HG02973 (cell line): ENCODE measurements around the gene FURIN.
"Not testable (repeated sequence)": the region's sequence is repeated elsewhere in the genome, so short reads cannot be mapped to it uniquely, and the experiment has no call there.

ENCODE experiments used
- ATAC-seq: cut with Tn5 transposase; IDR thresholded peaks from one replicate; pipeline ENCODE4 v1.9.1; 2021; ENCODE audit warnings: moderate library complexity; ENCODE audit not compliant: unreplicated experiment

Gene FURIN

GRCh38 chr15:90868261-90868689 lies at the start of gene FURIN:
Gene FURIN (plus strand): TSS chr15:90868588. CDS start chr15:90875741, 7,153 bp downstream.
- no peak for ATAC-seq

GRCh38 chr15:90819390-90819789 lies 49.0 kb upstream of the FURIN start:
- ATAC-seq: no peak

GRCh38 chr15:90819850-90820249 lies 48.5 kb upstream of the FURIN start:
- ATAC-seq: no peak

GRCh38 chr15:90820481-90820880 lies 47.9 kb upstream of the FURIN start:
- no peak for ATAC-seq

GRCh38 chr15:90822204-90822955 lies 46.0 kb upstream of the FURIN start:
- no peak for ATAC-seq

DNA sequence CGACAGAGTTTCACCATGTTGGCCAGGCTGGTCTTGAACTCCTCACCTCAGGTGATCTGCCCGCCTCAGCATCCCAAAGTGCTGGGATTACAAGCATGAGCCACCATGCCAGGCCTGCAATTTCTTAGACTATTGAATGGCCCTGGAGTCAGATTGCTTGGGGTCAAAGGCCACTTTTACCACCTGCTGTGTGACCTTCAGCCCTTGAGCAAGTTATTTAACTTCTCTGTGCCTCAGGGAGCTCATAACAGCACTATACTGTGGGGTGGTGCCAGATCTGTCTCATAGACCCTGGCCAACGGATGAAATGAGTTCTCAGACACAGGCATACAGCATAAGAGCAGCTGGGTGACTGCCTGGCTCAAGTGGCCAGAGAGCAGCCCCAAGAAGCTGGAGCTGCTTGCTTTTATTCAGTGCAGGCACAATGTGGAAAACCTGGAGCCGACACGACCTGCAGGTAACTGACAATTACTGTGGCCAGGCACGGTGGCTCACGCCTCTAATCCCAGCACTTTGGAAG lies 44.9 kb upstream of the FURIN start:
- no peak for ATAC-seq

DNA sequence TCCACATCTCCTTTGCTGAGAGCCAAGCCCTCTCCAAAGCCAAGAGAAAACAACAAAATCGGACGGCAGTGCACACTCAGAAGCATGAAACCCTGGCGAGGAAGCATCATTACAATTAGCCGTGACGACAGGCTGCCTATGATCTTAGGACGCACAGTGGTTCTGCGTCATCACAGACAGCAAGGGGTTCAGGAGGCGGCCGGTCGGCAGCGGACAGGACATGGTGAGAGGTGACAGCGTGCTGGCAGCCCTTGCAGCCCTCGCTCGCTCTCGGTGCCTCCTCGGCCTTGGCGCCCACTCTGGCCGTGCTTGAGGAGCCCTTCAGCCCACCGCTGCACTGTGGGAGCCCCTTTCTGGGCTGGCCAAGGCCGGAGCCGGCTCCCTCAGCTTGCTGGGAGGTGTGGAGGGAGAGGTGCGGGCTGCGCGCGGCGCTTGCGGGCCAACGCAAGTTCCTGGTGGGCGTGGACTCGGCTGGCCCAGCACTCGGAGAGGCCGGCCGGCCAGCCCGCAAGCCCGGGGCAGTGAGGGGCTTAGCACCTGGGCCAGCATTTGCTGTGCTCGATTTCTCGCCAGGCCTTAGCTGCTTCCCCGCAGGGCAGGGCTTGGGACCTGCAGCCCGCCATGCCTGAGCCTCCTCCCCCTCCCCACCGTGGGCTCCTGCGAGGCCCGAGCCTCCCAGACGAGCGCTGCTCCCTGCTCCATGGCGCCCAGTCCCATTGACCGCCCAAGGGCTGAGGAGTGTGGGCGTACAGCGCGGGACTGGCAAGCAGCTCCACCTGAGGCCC lies 43.1 kb upstream of the FURIN start:
- ATAC-seq: not testable (repeated sequence)

DNA sequence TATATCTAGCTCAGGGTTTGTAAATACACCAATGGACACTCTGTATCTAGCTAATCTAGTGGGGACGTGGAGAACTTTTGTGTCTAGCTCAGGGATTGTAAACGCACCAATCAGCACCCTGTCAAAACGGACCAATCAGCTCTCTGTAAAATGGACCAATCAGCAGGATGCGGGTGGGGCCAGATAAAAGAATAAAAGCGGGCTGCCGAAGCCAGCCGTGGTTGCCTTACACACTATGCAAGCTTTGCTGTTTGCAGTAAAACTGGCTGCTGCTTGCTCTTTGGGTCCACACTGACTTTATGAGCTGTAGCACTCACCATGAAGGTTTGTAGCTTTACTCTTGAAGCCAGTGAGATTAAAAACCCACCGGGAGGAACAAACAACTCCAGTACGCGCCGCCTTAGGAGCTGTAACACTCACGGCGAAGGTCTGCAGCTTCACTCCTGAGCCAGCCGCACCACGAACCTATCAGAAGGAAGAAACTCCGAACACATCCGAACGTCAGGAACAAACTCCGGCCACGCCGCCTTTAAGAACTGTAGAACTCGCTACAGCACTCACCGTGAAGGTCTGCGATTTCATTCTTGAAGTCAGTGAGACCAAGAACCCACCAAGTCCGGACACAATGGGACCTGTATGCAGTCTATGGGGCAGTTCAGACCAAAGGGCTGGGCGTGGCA lies 42.0 kb upstream of the FURIN start:
- not testable (repeated sequence) for ATAC-seq

GRCh38 chr15:90826886-90827435 lies 41.4 kb upstream of the FURIN start:
- ATAC-seq: no peak

DNA sequence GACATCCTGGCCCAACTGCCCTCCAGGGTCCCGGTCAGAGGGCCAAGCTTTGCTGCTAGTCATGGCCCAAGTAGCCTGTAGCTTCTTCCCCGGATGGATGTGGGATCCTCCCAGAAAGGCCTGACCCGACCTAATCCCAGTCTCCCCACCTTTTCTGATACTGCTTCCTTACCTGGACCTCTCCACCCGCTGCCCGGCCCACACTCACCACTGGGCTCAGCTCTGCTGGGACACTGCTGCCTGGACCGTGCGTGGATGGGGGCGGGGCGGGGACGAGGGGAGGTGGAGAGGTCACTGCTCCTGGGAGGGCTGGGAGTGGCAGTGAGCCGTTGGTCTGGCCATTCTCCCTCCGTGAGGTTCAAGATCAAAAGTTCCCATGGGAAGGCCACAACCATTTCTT lies 40.3 kb upstream of the FURIN start:
- ATAC-seq: no peak

DNA sequence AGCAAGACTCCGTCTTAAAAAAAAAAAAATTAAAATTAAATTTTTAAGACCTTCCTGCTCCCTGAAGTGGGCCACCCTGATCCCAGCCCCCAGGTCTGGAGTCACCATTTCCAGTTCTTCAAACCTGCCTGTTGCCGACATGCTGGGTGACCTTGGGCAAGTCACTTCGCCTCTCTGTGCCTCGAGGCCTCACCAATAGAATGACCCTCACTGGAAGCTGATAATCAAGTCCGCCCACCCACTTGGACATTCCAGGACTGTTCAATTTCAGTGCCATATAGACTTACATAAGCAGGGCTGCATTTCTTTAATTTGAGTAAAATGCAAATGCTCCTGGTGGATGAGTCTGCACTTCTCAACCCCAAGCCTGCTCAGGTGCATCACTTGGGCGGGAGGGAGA lies 39.3 kb upstream of the FURIN start:
- no peak for ATAC-seq

- no peak for ATAC-seq
These were observed 38.4 kb upstream of the FURIN start for GRCh38 chr15:90829942-90830440.

DNA sequence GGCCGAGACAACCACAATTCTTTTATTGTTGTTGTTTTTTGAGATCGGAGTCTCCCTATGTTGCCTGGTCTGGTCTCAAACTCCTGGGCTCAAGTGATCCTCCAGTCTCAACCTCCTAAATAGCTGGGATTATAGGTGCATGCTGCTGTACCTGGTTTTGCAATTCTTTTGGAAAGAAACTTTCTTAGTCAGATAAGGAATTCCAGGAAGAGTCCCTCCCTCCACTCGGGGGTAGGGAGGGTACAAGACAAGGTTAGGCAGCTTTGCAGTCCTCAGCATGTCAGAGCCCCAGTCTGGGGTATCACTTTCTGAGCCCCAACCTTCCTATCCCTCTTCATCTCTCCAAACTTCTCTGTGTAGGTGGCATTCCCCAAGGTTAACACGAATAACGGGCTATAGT lies 33.8 kb upstream of the FURIN start:
- ATAC-seq: no peak

DNA sequence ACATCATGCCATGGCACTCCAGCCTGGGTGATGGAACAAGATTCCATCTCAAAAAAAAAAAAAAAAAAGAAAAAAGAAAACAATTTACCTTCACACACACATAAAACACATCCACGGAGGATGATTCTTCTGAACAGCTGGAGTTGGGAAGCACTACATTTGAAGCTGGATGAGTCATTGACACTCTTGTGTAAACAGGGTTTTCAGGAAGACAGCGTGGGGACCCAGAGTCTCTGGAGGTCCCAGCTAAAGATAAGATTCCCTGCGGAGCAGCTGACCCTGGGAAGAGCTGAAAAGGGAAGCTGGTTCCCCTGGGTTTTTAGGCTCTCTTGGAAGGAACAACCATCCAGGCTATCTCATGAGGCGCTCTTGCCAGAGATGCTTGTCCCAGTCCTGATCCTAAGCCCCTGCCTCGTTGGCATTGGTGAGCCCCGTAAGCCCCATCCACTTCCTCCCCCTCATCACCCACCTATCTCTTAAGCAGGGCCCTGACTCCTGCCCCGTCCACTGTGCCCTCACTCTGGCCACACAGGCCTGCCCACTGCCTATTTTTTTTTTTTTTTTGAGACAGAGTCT lies 32.0 kb upstream of the FURIN start:
- ATAC-seq: no peak

DNA sequence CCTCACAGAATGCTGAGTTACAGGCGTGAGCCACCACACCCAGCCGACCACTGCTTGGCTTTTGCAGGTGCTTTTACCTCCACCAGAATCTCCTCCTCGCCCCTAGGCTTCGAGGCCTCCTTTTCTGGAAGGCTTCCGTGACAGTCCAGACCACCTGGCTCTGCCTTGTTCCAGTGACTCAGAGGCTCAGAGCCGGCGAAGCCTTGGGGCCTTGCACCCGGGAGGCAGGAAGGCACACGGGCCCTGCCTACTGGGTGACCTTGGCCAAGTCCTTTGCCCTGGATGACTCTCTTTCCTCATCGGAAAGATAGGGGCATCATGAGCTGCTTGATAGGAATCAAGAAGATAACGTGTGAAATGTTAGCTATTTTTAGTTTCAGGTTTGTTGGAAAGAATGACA lies 31.3 kb upstream of the FURIN start:
- ATAC-seq: no peak

- ATAC-seq: no peak
These were observed 30.2 kb upstream of the FURIN start for GRCh38 chr15:90838139-90838538.

GRCh38 chr15:90838544-90838943 lies 29.8 kb upstream of the FURIN start:
- ATAC-seq: no peak

DNA sequence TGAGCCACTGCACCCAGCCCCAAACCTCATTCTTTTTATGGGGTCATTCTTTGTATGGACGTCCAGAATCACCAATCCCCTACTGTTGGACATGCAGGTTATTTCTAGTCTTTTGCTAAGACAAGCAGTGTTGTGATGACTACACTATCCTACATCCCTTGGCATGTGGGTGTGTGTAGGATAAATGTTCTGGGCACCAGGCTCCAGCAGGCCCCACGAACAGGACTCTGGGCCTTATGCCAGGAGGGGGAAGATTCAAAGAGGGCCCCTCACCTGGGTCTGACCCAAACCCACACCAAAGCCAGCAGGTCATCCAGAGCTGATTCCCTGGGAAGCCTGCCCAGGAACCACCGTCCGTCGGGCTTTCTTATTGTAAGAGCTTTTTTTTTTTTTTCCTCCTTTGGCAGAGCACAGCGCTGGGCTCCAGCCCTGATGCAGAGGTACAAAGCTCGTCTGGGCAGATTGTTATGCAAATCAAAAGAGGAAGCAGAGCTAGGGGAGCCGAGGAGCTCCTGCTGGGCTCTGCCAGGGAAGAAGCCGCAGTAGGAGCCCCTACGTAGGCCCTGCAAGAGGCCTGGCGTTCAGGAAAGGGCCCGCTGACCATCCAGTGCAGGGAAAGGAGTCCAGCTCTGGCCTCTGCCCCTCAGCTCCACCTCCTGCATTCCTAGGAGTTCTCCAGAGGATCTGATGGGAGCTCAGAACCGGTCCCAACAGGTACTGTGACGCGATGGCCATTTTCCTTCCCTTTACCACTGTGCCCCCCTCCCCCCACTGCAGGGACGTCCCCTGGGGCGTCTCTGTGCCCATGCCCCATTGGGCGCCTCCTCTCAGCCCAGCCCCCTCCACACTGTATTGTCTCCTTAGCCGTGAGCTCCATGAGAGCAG lies 29.0 kb upstream of the FURIN start:
- peak; percentile 68 for ATAC-seq

DNA sequence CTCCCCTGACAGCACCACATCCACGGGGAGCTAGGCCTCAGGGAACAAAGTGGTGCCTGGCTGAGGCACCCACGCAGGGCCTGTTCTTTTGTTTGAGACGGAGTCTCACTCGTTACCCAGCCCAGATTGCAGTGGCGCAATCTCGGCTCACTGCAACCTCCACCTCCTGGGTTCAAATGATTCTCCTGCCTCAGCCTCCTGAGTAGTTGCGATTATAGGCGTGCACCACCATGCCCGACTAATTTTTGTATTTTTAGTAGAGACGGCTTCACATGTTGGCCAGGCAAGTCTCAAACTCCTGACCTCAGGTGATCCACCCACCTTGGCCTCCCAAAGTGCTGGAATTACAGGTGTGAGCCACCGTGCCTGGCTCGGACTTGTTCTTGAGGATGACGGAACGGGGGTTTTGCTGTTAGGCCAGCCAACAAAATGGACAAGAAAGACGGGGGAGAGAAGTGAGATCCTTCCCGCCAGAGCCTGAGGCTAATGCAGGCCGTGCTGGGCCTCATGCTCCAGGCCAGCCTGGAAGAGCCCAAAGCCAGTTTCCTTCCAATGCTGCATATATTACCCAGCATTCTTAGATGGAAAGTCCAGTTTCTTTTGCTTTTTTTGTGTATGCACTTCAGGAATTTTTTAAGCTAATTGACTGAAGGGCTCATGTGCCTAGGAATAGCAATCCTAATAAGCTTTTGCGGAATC lies 28.1 kb upstream of the FURIN start:
- ATAC-seq: no peak
